ENCODE results near the gene PXDN.
"Not testable (repeated sequence)": the region's sequence is repeated elsewhere in the genome, so short reads cannot be mapped to it uniquely, and the experiment has no call there.

Gene PXDN

DNA sequence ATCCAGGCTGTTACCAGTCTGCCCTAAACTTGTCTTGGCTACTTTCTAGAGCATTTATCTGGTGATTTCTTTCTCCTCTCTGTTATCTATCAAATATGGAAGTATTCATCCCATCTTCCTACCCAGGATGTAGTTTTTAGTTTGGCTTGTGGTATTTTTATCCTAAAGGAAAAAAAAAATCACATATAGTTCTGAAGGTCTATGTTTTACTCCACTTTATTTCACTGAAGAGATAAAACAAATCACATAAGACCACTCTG is 62.2 kb downstream of the PXDN start:
- TF ChIP-seq, protein P1, sequence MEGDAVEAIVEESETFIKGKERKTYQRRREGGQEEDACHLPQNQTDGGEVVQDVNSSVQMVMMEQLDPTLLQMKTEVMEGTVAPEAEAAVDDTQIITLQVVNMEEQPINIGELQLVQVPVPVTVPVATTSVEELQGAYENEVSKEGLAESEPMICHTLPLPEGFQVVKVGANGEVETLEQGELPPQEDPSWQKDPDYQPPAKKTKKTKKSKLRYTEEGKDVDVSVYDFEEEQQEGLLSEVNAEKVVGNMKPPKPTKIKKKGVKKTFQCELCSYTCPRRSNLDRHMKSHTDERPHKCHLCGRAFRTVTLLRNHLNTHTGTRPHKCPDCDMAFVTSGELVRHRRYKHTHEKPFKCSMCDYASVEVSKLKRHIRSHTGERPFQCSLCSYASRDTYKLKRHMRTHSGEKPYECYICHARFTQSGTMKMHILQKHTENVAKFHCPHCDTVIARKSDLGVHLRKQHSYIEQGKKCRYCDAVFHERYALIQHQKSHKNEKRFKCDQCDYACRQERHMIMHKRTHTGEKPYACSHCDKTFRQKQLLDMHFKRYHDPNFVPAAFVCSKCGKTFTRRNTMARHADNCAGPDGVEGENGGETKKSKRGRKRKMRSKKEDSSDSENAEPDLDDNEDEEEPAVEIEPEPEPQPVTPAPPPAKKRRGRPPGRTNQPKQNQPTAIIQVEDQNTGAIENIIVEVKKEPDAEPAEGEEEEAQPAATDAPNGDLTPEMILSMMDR (conservative IDR thresholded peaks at IDR 0.05; ENCODE audit: low read depth, low read length), result no peak
- Histone ChIP-seq H2AFZ (ENCODE audit: low read depth) (no peak overlapping the region), H3K27me3 (ENCODE audit: insufficient read depth, low read depth) (no peaks in the 10 kb centered on the region), H3K9ac (no peak overlapping the region), H3K4me1 (ENCODE audit: low read depth, poor library complexity, severe bottlenecking) (no peaks in the 10 kb centered on the region), H3K79me2 (ENCODE audit: insufficient read depth, low read depth) (no peaks in the 10 kb centered on the region), H3K4me2 (no peak overlapping the region), H3K36me3 (ENCODE audit: insufficient read depth) (no peaks in the 10 kb centered on the region), H3K27ac (no peak overlapping the region), H4K20me1 (ENCODE audit: insufficient read depth) (no peaks in the 10 kb centered on the region), H3K4me3 (IDR thresholded peaks at IDR 0.05; ENCODE audit: insufficient read depth, low read depth, low read length) (no peak overlapping the region)

DNA sequence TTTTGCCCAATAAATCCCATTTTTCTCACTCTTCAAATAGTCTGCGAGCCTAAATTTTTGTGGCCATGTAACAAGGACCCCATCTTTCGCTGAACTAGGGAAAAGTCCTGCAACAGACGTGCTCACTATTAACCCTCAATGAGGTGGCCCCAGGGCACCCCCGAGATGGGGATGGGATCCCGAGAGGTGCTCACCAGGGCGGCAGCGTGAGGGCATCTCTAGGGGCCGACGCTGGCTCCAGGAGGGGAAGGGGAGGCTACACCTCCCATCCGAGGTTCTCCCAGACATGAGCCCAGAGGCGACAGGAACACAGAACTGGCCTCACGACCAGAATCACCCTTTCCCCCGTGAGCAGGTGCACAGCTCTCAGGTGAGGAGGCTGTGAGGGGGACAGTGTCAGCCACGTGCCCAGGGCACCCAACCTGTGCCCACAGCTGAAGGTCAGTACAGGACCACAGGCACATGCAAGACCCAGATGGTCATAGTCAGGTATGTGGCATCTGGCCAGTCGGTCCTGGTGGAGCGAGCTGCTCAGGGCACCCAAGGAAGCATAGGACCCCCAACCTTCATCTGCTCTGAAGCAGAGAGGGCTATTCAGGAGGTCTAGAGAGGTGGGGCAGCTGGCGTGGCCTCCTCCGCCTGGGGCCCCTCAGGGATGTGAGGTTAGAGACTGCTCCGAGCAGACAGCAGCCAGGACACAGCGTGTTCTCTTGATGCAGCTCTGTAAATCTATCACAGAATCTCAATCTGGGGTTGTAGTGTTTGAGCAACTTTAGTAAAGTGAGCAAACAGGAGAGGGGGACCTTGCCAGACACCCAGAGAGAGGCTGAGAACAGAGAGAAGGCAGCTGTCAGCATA is 62.8 kb downstream of the PXDN start:
- Histone ChIP-seq H3K27ac (no peak overlapping the region), H3K79me2 (ENCODE audit: insufficient read depth, low read depth) (no peaks in the 10 kb centered on the region), H4K20me1 (ENCODE audit: insufficient read depth) (no peaks in the 10 kb centered on the region), H3K9ac (no peak overlapping the region), H3K27me3 (ENCODE audit: insufficient read depth, low read depth) (no peaks in the 10 kb centered on the region), H3K4me3 (IDR thresholded peaks at IDR 0.05; ENCODE audit: insufficient read depth, low read depth, low read length) (no peak overlapping the region), H3K4me2 (no peak overlapping the region), H2AFZ (ENCODE audit: low read depth) (no peak overlapping the region), H3K4me1 (ENCODE audit: low read depth, poor library complexity, severe bottlenecking) (no peaks in the 10 kb centered on the region), H3K36me3 (ENCODE audit: insufficient read depth) (no peaks in the 10 kb centered on the region)
- TF ChIP-seq, protein P1 (conservative IDR thresholded peaks at IDR 0.05; ENCODE audit: low read depth, low read length), result no peak

DNA sequence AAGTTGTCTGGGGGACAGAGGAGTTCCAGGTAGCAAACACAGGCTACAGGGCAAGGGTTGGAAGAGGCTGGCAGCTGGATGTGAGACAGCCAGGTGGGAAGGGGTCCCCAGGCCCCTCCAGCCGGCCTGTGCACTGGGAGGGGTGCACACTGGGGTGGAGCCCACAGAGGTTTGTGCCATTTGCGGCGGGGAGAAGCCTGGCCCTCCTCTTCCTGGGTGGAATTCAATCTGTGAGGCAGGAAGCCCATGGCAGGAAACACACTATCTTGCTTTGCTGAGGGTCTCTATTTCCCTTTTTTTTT is 63.3 kb downstream of the PXDN start:
- Histone ChIP-seq H4K20me1 (ENCODE audit: insufficient read depth) (no peaks in the 10 kb centered on the region), H3K27me3 (ENCODE audit: insufficient read depth, low read depth) (no peaks in the 10 kb centered on the region), H3K4me2 (no peak overlapping the region), H3K79me2 (ENCODE audit: insufficient read depth, low read depth) (no peaks in the 10 kb centered on the region), H3K36me3 (ENCODE audit: insufficient read depth) (no peaks in the 10 kb centered on the region), H2AFZ (ENCODE audit: low read depth) (no peak overlapping the region), H3K4me1 (ENCODE audit: low read depth, poor library complexity, severe bottlenecking) (no peaks in the 10 kb centered on the region), H3K9ac (no peak overlapping the region), H3K4me3 (IDR thresholded peaks at IDR 0.05; ENCODE audit: insufficient read depth, low read depth, low read length) (no peak overlapping the region), H3K27ac (no peak overlapping the region)
- TF ChIP-seq, protein P1 (conservative IDR thresholded peaks at IDR 0.05; ENCODE audit: low read depth, low read length), result no peak

DNA sequence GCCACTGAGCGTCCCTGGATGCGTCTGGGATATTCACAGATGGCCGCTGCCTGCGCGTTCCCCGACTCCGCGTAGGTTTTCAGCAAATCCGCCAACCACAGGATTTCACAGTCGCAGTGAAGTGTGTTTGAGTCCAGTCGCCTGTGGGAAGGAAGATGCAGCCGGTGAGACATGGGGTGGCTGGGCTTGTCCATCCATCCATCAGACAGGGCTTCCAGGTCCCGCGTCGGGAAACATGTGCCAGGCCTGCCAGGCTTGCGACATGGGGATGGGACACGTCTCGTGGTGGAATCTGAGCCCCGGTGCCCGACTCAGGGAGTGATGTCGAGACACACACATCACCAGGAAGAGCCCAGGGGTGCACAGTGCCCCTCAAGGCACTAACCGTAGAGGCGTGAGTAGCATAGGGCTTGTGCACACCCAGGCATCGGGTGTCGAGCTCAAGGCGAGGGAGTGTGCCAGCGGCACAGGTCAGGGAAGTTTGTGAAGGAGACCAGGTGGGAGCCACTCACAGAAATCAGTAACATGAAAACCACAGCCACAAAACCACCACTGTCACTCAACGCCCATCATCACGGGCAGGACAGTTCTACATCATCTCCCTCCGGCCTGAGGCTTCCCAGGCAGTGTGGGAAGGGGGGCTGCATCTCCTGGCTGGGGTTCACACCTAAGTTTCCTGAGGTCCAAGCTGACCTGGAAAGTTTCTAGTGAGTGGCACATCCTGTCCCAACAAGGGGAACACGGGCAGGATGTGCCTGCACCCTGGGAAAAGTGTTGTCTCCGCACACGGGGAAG is 63.9 kb downstream of the PXDN start:
- Histone ChIP-seq H3K9ac (no peak overlapping the region), H2AFZ (ENCODE audit: low read depth) (no peak overlapping the region), H3K4me1 (ENCODE audit: low read depth, poor library complexity, severe bottlenecking) (no peaks in the 10 kb centered on the region), H3K79me2 (ENCODE audit: insufficient read depth, low read depth) (no peaks in the 10 kb centered on the region), H4K20me1 (ENCODE audit: insufficient read depth) (no peaks in the 10 kb centered on the region), H3K27me3 (ENCODE audit: insufficient read depth, low read depth) (no peaks in the 10 kb centered on the region), H3K4me3 (IDR thresholded peaks at IDR 0.05; ENCODE audit: insufficient read depth, low read depth, low read length) (no peak overlapping the region), H3K4me2 (no peak overlapping the region), H3K36me3 (ENCODE audit: insufficient read depth) (no peaks in the 10 kb centered on the region), H3K27ac (no peak overlapping the region)
- TF ChIP-seq, protein P1 (conservative IDR thresholded peaks at IDR 0.05; ENCODE audit: low read depth, low read length), result no peak

- H3K27me3 ChIP-seq (ENCODE audit: insufficient read depth, low read depth); H3K9ac ChIP-seq; H3K27ac ChIP-seq; H4K20me1 ChIP-seq (ENCODE audit: insufficient read depth); H3K79me2 ChIP-seq (ENCODE audit: insufficient read depth, low read depth); H3K36me3 ChIP-seq (ENCODE audit: insufficient read depth); H2AFZ ChIP-seq (ENCODE audit: low read depth); H3K4me3 ChIP-seq (IDR thresholded peaks at IDR 0.05; ENCODE audit: insufficient read depth, low read depth, low read length); H3K4me2 ChIP-seq; H3K4me1 ChIP-seq (ENCODE audit: low read depth, poor library complexity, severe bottlenecking): not testable (repeated sequence)
Observed at GRCh38 chr2:1679488-1680039, 64.8 kb downstream of the PXDN start.

DNA sequence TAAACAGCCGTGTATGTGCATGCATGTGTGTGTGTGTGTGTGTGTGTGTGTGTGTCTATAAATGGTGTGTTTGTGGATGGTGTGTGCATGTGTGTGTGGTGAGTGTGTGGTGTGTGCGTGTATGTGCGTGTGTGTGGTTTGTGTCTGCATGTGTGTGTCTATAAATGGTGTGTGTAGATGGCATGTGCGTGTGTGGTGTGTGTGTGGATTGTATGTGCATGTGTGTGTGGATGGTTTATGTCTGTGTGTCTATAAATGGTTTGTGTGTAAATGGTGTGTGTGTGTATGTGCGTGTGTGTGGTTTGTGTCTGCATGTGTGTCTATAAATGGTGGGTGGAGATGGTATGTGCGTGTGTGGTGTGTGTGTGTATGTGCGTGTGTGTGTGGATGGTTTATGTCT is 65.2 kb downstream of the PXDN start:
- H2AFZ ChIP-seq (ENCODE audit: low read depth); H3K27me3 ChIP-seq (ENCODE audit: insufficient read depth, low read depth); H3K4me1 ChIP-seq (ENCODE audit: low read depth, poor library complexity, severe bottlenecking); H3K79me2 ChIP-seq (ENCODE audit: insufficient read depth, low read depth); H3K9ac ChIP-seq; H3K36me3 ChIP-seq (ENCODE audit: insufficient read depth); H3K27ac ChIP-seq; H3K4me2 ChIP-seq; H3K4me3 ChIP-seq (IDR thresholded peaks at IDR 0.05; ENCODE audit: insufficient read depth, low read depth, low read length); H4K20me1 ChIP-seq (ENCODE audit: insufficient read depth): not testable (repeated sequence)
